Measurements from ENCODE around the gene FBXO24.

GRCh38 chr7:100572949-100573675 lies 13.0 kb upstream of the FBXO24 start:
- TF ChIP-seq POLR2A (IDR thresholded peaks at IDR 0.05) (no peak), CTCF (IDR thresholded peaks at IDR 0.05) (no peak), POLR2AphosphoS5 (IDR thresholded peaks at IDR 0.05) (no peak)

All from prostate gland (tissue), 2 donors.